WTC11 (cell line): ENCODE results near the gene GAS2L1. TPM values are rescaled to one million over a fixed set of nuclear protein-coding genes. Genes with fewer than 3 reads are reported as not detected.

Experiments used
- CREM ChIP-seq: sonication (generic); formaldehyde crosslinking; IDR thresholded peaks from 2 replicates; pipeline ENCODE4 v1.8.1; 2022; ENCODE audit warnings: mild to moderate bottlenecking, missing genetic modification reagents, moderate library complexity
- ETV6 ChIP-seq: sonication (generic); formaldehyde crosslinking; IDR thresholded peaks from 2 replicates; pipeline ENCODE4 v1.8.1; 2022; ENCODE audit warnings: mild to moderate bottlenecking, missing genetic modification reagents
- FOXJ3 ChIP-seq: sonication (generic); formaldehyde crosslinking; IDR thresholded peaks from 2 replicates; pipeline ENCODE4 v1.9.0; 2021; ENCODE audit warnings: missing genetic modification reagents, mild to moderate bottlenecking, borderline replicate concordance
- GABPB1 ChIP-seq: sonication (generic); formaldehyde crosslinking; IDR thresholded peaks from 2 replicates; pipeline ENCODE4 v1.8.1; 2023; ENCODE audit warnings: mild to moderate bottlenecking, missing genetic modification reagents
- GTF2I ChIP-seq: fragments of 250-450 bp; sonication (Bioruptor Pico); conservative IDR thresholded peaks from 2 replicates; pipeline ENCODE4 v1.4.0; 2021; ENCODE audit warnings: mild to moderate bottlenecking
- JUN ChIP-seq: sonication (generic); formaldehyde crosslinking; IDR thresholded peaks from 2 replicates; pipeline ENCODE4 v1.8.0; 2023; ENCODE audit warnings: mild to moderate bottlenecking, missing genetic modification reagents
- KAT7 ChIP-seq: sonication (generic); formaldehyde crosslinking; IDR thresholded peaks from 2 replicates; pipeline ENCODE4 v1.8.1; 2023; ENCODE audit warnings: missing genetic modification reagents, mild to moderate bottlenecking, borderline replicate concordance
- MXD4 ChIP-seq: fragments of 250-450 bp; sonication (Bioruptor Pico); IDR thresholded peaks from 2 replicates; pipeline ENCODE4 v1.8.0; 2021; ENCODE audit warnings: mild to moderate bottlenecking, moderate library complexity, borderline replicate concordance
- NR1H2 ChIP-seq: sonication (generic); formaldehyde crosslinking; IDR thresholded peaks from 2 replicates; pipeline ENCODE4 v1.9.0; 2021; ENCODE audit warnings: mild to moderate bottlenecking, moderate library complexity, missing genetic modification reagents
- RELA ChIP-seq: sonication (generic); formaldehyde crosslinking; IDR thresholded peaks from 2 replicates; pipeline ENCODE4 v1.8.1; 2022; ENCODE audit warnings: missing genetic modification reagents, mild to moderate bottlenecking, borderline replicate concordance
- SMAD4 ChIP-seq: sonication (generic); formaldehyde crosslinking; IDR thresholded peaks from 2 replicates; pipeline ENCODE4 v1.8.0; 2022; ENCODE audit warnings: mild to moderate bottlenecking, missing genetic modification reagents
- TEAD4 ChIP-seq: sonication (generic); formaldehyde crosslinking; IDR thresholded peaks from 2 replicates; pipeline ENCODE4 v1.8.0; 2022; ENCODE audit warnings: mild to moderate bottlenecking, missing genetic modification reagents
- TP53 ChIP-seq: sonication (generic); formaldehyde crosslinking; IDR thresholded peaks from 2 replicates; pipeline ENCODE4 v1.8.1; 2023; ENCODE audit warnings: mild to moderate bottlenecking, missing genetic modification reagents
- ZBTB21 ChIP-seq: sonication (generic); formaldehyde crosslinking; IDR thresholded peaks from 2 replicates; pipeline ENCODE4 v1.8.1; 2023; ENCODE audit warnings: mild to moderate bottlenecking, missing genetic modification reagents, borderline replicate concordance
- ZNF138 ChIP-seq: sonication (generic); formaldehyde crosslinking; conservative IDR thresholded peaks from 2 replicates; pipeline ENCODE4 v1.8.1; 2022; ENCODE audit warnings: mild to moderate bottlenecking, moderate library complexity, missing genetic modification reagents
- ZNF219 ChIP-seq: sonication (generic); formaldehyde crosslinking; IDR thresholded peaks from 2 replicates; pipeline ENCODE4 v1.8.0; 2023; ENCODE audit warnings: missing genetic modification reagents, mild to moderate bottlenecking, borderline replicate concordance
- ZNF396 ChIP-seq: fragments of 250-450 bp; sonication (Bioruptor Pico); IDR thresholded peaks from 2 replicates; pipeline ENCODE4 v1.8.0; 2021; ENCODE audit warnings: mild to moderate bottlenecking, moderate library complexity, borderline replicate concordance
- ZNF423 ChIP-seq: fragments of 250-450 bp; sonication (Bioruptor Pico); IDR thresholded peaks from 2 replicates; pipeline ENCODE4 v2.1.2; 2022; ENCODE audit warnings: mild to moderate bottlenecking, moderate library complexity
- total RNA-seq: library from RNA; stranded (reverse); gene quantifications from 3 replicates; pipeline ENCODE4 v1.2.3, GENCODE V29; 2021
- TF ChIP-seq, protein P1 (sequence below): fragments of 250-450 bp; sonication (Bioruptor Pico); IDR thresholded peaks from 2 replicates; pipeline ENCODE4 v1.9.0; 2021; ENCODE audit warnings: mild to moderate bottlenecking
- TF ChIP-seq, protein P2 (sequence below): fragments of 250-450 bp; sonication (Bioruptor Pico); conservative IDR thresholded peaks from 2 replicates; pipeline ENCODE4 v1.9.0; 2021; ENCODE audit warnings: mild to moderate bottlenecking
- TF ChIP-seq, protein P3 (sequence below): sonication (generic); formaldehyde crosslinking; conservative IDR thresholded peaks from 2 replicates; pipeline ENCODE4 v1.8.1; 2022; ENCODE audit warnings: mild to moderate bottlenecking, missing genetic modification reagents
- TF ChIP-seq, protein P4 (sequence below): fragments of 250-450 bp; sonication (Bioruptor Pico); IDR thresholded peaks from 2 replicates; pipeline ENCODE4 v1.9.0; 2021; ENCODE audit warnings: moderate library complexity, mild to moderate bottlenecking, inconsistent platforms, borderline replicate concordance
- TF ChIP-seq, protein P5 (sequence below): sonication (generic); formaldehyde crosslinking; IDR thresholded peaks from 2 replicates; pipeline ENCODE4 v1.8.1; 2023; ENCODE audit warnings: mild to moderate bottlenecking, missing genetic modification reagents
- TF ChIP-seq, protein P6 (sequence below): sonication (generic); formaldehyde crosslinking; IDR thresholded peaks from 2 replicates; pipeline ENCODE4 v1.8.0; 2022; ENCODE audit warnings: mild to moderate bottlenecking, missing genetic modification reagents
- TF ChIP-seq, protein P7 (sequence below): sonication (generic); formaldehyde crosslinking; IDR thresholded peaks from 2 replicates; pipeline ENCODE4 v1.8.1; 2023; ENCODE audit warnings: mild to moderate bottlenecking, missing genetic modification reagents, borderline replicate concordance
- TF ChIP-seq, protein P8 (sequence below): sonication (generic); formaldehyde crosslinking; IDR thresholded peaks from 2 replicates; pipeline ENCODE4 v1.8.1; 2022; ENCODE audit warnings: low read depth, missing genetic modification reagents, borderline replicate concordance

GAS2L1 gene
- total RNA-seq, 1 experiment from 2014 or later = 19.9 TPM

DNA sequence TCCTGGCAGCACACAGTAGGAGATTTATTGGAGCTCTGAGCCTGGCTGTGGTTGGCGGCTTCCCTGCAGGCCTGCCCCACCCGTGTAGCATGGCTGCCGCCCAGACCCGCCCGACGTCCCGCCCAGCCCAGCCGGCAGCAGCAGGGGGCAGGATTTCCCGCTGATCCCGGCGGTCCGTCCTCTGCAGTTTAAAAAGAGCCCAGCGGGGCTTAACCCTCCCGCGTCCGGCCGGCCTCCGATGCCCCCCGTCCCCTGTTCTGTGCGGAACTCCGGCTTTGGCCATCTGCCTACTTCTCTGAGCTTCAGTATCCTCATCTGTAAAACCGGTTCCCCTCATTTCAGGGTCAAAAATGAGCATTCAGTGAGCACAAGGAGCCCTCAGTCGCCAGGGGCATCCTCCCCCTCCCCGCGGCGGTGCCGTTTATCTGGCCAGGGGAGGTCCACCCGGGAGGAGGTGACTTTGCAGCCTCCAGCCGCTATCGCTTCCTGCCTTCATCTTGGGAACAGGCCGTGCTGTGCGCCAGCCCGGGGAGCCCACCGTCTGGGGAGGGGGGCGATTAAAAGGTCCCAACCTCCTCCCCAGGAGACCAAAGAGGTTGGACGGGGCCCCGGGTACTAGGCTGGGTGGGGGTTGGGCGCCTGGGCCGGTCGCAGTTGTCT, at the start of gene GAS2L1 (continued):
- no peak for TF ChIP-seq TEAD4 (CRISPR knock-in tag)
- no peak for TF ChIP-seq SMAD4 (CRISPR knock-in tag)
- no peak for TF ChIP-seq ZNF396 (CRISPR knock-in tag)
- TF ChIP-seq, protein P1, sequence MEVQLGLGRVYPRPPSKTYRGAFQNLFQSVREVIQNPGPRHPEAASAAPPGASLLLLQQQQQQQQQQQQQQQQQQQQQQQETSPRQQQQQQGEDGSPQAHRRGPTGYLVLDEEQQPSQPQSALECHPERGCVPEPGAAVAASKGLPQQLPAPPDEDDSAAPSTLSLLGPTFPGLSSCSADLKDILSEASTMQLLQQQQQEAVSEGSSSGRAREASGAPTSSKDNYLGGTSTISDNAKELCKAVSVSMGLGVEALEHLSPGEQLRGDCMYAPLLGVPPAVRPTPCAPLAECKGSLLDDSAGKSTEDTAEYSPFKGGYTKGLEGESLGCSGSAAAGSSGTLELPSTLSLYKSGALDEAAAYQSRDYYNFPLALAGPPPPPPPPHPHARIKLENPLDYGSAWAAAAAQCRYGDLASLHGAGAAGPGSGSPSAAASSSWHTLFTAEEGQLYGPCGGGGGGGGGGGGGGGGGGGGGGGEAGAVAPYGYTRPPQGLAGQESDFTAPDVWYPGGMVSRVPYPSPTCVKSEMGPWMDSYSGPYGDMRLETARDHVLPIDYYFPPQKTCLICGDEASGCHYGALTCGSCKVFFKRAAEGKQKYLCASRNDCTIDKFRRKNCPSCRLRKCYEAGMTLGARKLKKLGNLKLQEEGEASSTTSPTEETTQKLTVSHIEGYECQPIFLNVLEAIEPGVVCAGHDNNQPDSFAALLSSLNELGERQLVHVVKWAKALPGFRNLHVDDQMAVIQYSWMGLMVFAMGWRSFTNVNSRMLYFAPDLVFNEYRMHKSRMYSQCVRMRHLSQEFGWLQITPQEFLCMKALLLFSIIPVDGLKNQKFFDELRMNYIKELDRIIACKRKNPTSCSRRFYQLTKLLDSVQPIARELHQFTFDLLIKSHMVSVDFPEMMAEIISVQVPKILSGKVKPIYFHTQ (CRISPR knock-in tag) = no peak
- TF ChIP-seq, protein P2, sequence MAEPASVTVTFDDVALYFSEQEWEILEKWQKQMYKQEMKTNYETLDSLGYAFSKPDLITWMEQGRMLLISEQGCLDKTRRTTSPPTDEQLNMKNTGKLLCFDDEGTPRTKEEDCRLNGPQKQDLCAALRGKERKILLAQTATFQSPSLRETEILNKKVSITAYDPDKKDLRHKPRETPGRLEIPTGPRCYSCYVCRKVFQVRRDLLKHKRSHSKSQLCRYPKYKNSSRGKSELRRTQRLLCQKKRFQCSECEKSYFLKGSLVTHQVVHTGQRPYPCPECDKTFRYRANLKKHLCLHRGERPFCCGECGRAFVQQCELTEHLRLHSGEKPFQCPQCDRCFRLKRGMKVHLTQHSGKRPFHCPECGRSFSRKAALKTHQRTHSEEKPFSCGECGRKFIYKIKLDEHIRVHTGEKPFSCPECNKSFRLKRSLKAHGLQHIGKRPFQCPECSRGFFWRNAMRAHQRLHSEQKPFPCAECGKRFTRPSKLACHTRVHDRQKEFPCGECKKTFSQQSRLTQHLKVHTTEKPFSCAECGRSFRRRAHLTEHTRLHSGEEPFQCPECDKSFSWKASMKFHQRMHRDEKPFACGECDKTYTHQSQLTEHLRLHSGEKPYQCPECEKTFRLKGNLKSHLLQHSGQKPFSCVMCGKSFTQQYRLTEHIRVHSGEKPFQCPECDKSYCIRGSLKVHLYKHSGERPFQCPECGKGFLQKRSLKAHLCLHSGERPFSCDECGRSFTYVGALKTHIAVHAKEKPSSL (CRISPR knock-in tag) = no peak
- no peak for TF ChIP-seq GTF2I (CRISPR knock-in tag)
- TF ChIP-seq, protein P3, sequence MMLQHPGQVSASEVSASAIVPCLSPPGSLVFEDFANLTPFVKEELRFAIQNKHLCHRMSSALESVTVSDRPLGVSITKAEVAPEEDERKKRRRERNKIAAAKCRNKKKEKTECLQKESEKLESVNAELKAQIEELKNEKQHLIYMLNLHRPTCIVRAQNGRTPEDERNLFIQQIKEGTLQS (CRISPR knock-in tag) = no peak
- TF ChIP-seq, protein P4, sequence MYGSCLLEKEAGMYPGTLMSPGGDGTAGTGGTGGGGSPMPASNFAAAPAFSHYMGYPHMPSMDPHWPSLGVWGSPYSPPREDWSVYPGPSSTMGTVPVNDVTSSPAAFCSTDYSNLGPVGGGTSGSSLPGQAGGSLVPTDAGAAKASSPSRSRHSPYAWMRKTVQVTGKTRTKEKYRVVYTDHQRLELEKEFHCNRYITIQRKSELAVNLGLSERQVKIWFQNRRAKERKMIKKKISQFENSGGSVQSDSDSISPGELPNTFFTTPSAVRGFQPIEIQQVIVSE (CRISPR knock-in tag) = no peak
- no peak for TF ChIP-seq FOXJ3 (CRISPR knock-in tag)
- no peak for TF ChIP-seq RELA
- TF ChIP-seq, protein P5, sequence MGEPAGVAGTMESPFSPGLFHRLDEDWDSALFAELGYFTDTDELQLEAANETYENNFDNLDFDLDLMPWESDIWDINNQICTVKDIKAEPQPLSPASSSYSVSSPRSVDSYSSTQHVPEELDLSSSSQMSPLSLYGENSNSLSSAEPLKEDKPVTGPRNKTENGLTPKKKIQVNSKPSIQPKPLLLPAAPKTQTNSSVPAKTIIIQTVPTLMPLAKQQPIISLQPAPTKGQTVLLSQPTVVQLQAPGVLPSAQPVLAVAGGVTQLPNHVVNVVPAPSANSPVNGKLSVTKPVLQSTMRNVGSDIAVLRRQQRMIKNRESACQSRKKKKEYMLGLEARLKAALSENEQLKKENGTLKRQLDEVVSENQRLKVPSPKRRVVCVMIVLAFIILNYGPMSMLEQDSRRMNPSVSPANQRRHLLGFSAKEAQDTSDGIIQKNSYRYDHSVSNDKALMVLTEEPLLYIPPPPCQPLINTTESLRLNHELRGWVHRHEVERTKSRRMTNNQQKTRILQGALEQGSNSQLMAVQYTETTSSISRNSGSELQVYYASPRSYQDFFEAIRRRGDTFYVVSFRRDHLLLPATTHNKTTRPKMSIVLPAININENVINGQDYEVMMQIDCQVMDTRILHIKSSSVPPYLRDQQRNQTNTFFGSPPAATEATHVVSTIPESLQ (CRISPR knock-in tag) = no peak
- TF ChIP-seq JUN (CRISPR knock-in tag) = no peak
- 0 out of 2 replicates have a peak, but pooled peaks have one; percentile 64 for TF ChIP-seq CREM (CRISPR knock-in tag)
- TF ChIP-seq KAT7 (CRISPR knock-in tag) = no peak
- no peak for TF ChIP-seq MXD4 (CRISPR knock-in tag)
- TF ChIP-seq, protein P6, sequence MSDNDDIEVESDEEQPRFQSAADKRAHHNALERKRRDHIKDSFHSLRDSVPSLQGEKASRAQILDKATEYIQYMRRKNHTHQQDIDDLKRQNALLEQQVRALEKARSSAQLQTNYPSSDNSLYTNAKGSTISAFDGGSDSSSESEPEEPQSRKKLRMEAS (CRISPR knock-in tag) = no peak
- no peak for TF ChIP-seq ZNF219 (CRISPR knock-in tag)
- no peak for TF ChIP-seq GABPB1 (CRISPR knock-in tag)
- no peak for TF ChIP-seq ZNF138 (CRISPR knock-in tag)
- TF ChIP-seq TP53 (CRISPR knock-in tag) = no peak
- no peak for TF ChIP-seq NR1H2 (CRISPR knock-in tag)
- no peak for TF ChIP-seq ZBTB21
- TF ChIP-seq ETV6 = 0 out of 2 replicates have a peak, but pooled peaks have one; percentile 43
- peak; percentile 98 for TF ChIP-seq ZNF423 (CRISPR knock-in tag)
- TF ChIP-seq, protein P7, sequence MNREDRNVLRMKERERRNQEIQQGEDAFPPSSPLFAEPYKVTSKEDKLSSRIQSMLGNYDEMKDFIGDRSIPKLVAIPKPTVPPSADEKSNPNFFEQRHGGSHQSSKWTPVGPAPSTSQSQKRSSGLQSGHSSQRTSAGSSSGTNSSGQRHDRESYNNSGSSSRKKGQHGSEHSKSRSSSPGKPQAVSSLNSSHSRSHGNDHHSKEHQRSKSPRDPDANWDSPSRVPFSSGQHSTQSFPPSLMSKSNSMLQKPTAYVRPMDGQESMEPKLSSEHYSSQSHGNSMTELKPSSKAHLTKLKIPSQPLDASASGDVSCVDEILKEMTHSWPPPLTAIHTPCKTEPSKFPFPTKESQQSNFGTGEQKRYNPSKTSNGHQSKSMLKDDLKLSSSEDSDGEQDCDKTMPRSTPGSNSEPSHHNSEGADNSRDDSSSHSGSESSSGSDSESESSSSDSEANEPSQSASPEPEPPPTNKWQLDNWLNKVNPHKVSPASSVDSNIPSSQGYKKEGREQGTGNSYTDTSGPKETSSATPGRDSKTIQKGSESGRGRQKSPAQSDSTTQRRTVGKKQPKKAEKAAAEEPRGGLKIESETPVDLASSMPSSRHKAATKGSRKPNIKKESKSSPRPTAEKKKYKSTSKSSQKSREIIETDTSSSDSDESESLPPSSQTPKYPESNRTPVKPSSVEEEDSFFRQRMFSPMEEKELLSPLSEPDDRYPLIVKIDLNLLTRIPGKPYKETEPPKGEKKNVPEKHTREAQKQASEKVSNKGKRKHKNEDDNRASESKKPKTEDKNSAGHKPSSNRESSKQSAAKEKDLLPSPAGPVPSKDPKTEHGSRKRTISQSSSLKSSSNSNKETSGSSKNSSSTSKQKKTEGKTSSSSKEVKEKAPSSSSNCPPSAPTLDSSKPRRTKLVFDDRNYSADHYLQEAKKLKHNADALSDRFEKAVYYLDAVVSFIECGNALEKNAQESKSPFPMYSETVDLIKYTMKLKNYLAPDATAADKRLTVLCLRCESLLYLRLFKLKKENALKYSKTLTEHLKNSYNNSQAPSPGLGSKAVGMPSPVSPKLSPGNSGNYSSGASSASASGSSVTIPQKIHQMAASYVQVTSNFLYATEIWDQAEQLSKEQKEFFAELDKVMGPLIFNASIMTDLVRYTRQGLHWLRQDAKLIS = no peak
- TF ChIP-seq, protein P8, sequence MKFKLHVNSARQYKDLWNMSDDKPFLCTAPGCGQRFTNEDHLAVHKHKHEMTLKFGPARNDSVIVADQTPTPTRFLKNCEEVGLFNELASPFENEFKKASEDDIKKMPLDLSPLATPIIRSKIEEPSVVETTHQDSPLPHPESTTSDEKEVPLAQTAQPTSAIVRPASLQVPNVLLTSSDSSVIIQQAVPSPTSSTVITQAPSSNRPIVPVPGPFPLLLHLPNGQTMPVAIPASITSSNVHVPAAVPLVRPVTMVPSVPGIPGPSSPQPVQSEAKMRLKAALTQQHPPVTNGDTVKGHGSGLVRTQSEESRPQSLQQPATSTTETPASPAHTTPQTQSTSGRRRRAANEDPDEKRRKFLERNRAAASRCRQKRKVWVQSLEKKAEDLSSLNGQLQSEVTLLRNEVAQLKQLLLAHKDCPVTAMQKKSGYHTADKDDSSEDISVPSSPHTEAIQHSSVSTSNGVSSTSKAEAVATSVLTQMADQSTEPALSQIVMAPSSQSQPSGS (CRISPR knock-in tag) = no peak
